Psoas muscle (tissue), 8 donors: ENCODE measurements around the gene ALDH1A2. TPM values are rescaled to one million over a fixed set of nuclear protein-coding genes. Genes with fewer than 3 reads are reported as not detected.
"Not testable (repeated sequence)": the region's sequence is repeated elsewhere in the genome, so short reads cannot be mapped to it uniquely, and the experiment has no call there.

Experiments
- ATAC-seq, 4 donors: fragments of 200-7000 bp; cut with Tn5 transposase; one replicate each; pipeline ENCODE4 v1.9.1; 2020; ENCODE audit warnings: moderate library complexity in 3 of 4, mild to moderate bottlenecking in 2 of 4
- DNase-seq, 2 donors: peaks; one replicate each; pipeline ENCODE4 v3.0.0-alpha.2; 2020
- H3K27ac ChIP-seq: fragments of 200-600 bp; one replicate; pipeline ENCODE4 v1.8.0; 2022
- H3K27me3 ChIP-seq, 3 donors: fragments of 200-600 bp in 1 of 3; one replicate each; pipeline versions ENCODE4 v1.6.1 to v1.8.0; 2013 to 2022; ENCODE audit warnings: low read length in 2 of 3, mild to moderate bottlenecking in 2 of 3, moderate library complexity in 1 of 3; ENCODE audit not compliant: insufficient read depth in 3 of 3
- H3K36me3 ChIP-seq, 2 donors: fragments of 200-600 bp in 1 of 2; one replicate each; pipeline versions ENCODE4 v1.6.1 to v1.8.0; 2013 to 2022; ENCODE audit warnings: low read depth in 1 of 2, mild to moderate bottlenecking in 1 of 2, moderate library complexity in 1 of 2; ENCODE audit not compliant: insufficient read depth in 1 of 2
- H3K4me1 ChIP-seq: fragments of 200-600 bp; one replicate; pipeline ENCODE4 v1.8.0; 2022
- H3K4me3 ChIP-seq: fragments of 200-600 bp; one replicate; pipeline ENCODE4 v1.8.0; 2022; ENCODE audit warnings: mild to moderate bottlenecking
- H3K9me3 ChIP-seq: fragments of 200-600 bp; one replicate; pipeline ENCODE4 v1.8.0; 2022
- CTCF ChIP-seq: fragments of 200-600 bp; IDR thresholded peaks from one replicate; pipeline ENCODE4 v1.8.0; 2022; ENCODE audit warnings: antibody characterized with exemption
- WGBS, 3 donors: extraction: QIAGEN DNeasy Blood & Tissue Kit; methylation state at CpG; one replicate each; pipeline versions ENCODE4 v1.1.6 to v1.1.7; 2013; 5-methylcytosine and 5-hydroxymethylcytosine counted together
- intact Hi-C, 2 donors: fragments of 100-400 bp; cut with DNase I; formaldehyde crosslinking; loops; one replicate each; pipeline versions ENCODE4 v1.11.0 to v1.14.2; 2022
- polyA plus RNA-seq, 3 donors: library from polyadenylated mRNA; stranded (reverse); fragments of 200-250 nt; gene quantifications; one replicate each; pipeline ENCODE4 v1.2.3, GENCODE V29; 2013
- total RNA-seq, 4 donors: library from RNA; stranded (reverse); fragmentation: NEBNext Ultra II Directional in 2 of 4; extraction: Animal tissue kit (Norgen Biotek cat#: 25700) in 2 of 4; gene quantifications; one replicate each; pipeline versions ENCODE4 v1.2.1 to v1.2.4, GENCODE V29; 2021 to 2023
- donor health status: healthy with polysubstance abuse.
- donor health status: DM: no; HTN: no; CAD: no; lungs with moderate emphysema.
- donor health status: Bipolar disorder and iron deficiency.
- donor health status: healthy.
- donor health status: DM: yes; HTN: yes; CAD: no.
- donor health status: DM: no; HTN: no; CAD: no.
- donor health status: DM: no; HTN: no; CAD: no.
- donor health status: DM: yes; HTN: yes; CAD: no.

Gene ALDH1A2
- total and polyA plus RNA-seq, 7 donors, result 0.74 to 4.7 (median 2.5) TPM

- intact Hi-C loops, result no loop called here
- H3K4me1 ChIP-seq, result no peaks in the 10 kb centered on the region
- DNase-seq (no peak), ATAC-seq (no peak)
- no peak overlapping the region for H3K4me3 ChIP-seq
- H3K27ac ChIP-seq, result no peak overlapping the region
- peaks cover 0 to 3% (median 0%) of the 10 kb centered on the region in 3 donors for H3K27me3 ChIP-seq
- H3K9me3 ChIP-seq, result no peaks in the 10 kb centered on the region
- H3K36me3 ChIP-seq, result no peaks in the 10 kb centered on the region
- WGBS, 3 donors, result 33 to 38% (median 36%) methylated on average over 2 of the region's 2 CpGs
- no peak for TF ChIP-seq CTCF
Measured at GRCh38 chr15:58010983-58011382, 54.5 kb downstream of the ALDH1A2 start.

GRCh38 chr15:58003810-58004209, 61.7 kb downstream of the ALDH1A2 start:
- no peaks in the 10 kb centered on the region for H3K9me3 ChIP-seq
- intact Hi-C loops, result no loop called here
- WGBS, 3 donors, result 67 to 75% (median 71%) methylated on average over 3 of the region's 3 CpGs
- DNase-seq (no peak), ATAC-seq (no peak)
- H3K4me3 ChIP-seq, result no peak overlapping the region
- no peak for TF ChIP-seq CTCF
- no peaks in the 10 kb centered on the region for H3K36me3 ChIP-seq
- H3K4me1 ChIP-seq, result no peaks in the 10 kb centered on the region
- H3K27ac ChIP-seq, result no peak overlapping the region
- H3K27me3 ChIP-seq, result peaks cover 0 to 4% (median 0%) of the 10 kb centered on the region in 3 donors

- no peak for TF ChIP-seq CTCF
- Histone ChIP-seq H3K27me3 (peaks cover 0 to 4% (median 0%) of the 10 kb centered on the region in 3 donors), H3K9me3 (no peaks in the 10 kb centered on the region), H3K36me3 (no peaks in the 10 kb centered on the region), H3K4me3 (no peak overlapping the region), H3K4me1 (no peaks in the 10 kb centered on the region), H3K27ac (no peak overlapping the region)
- intact Hi-C loops, result no loop called here
- WGBS, 3 donors, result 60 to 73% (median 71%) methylated on average over 6 of the region's 6 CpGs
- ATAC-seq, result no peak
- DNase-seq, result no peak
Measured at GRCh38 chr15:58002338-58003126, 63.0 kb downstream of the ALDH1A2 start.

GRCh38 chr15:57999699-58000098, 65.8 kb downstream of the ALDH1A2 start:
- H3K27me3 ChIP-seq, H3K27ac ChIP-seq, DNase-seq, H3K4me3 ChIP-seq, H3K36me3 ChIP-seq, ATAC-seq, H3K4me1 ChIP-seq, intact Hi-C loops, H3K9me3 ChIP-seq: not testable (repeated sequence)
- 70 to 79% (median 74%) methylated on average over 2 of the region's 2 CpGs for WGBS, 3 donors

GRCh38 chr15:57996561-57996960, 69.0 kb downstream of the ALDH1A2 start:
- no peak for TF ChIP-seq CTCF
- ATAC-seq, result no peak
- 94 to 96% (median 96%) methylated on average over 1 of the region's 1 CpG for WGBS, 3 donors
- no peak overlapping the region for H3K4me3 ChIP-seq
- H3K27me3 ChIP-seq, result peaks cover 0 to 2% (median 0%) of the 10 kb centered on the region in 3 donors
- H3K9me3 ChIP-seq, result no peaks in the 10 kb centered on the region
- no peaks in the 10 kb centered on the region for H3K4me1 ChIP-seq
- no peaks in the 10 kb centered on the region for H3K36me3 ChIP-seq
- intact Hi-C loops, result no loop called here
- DNase-seq, result no peak
- H3K27ac ChIP-seq, result no peak overlapping the region
